G401.6 (cell line): Measurements from ENCODE around the gene UBQLN1.
"Not testable (repeated sequence)": the region's sequence is repeated elsewhere in the genome, so short reads cannot be mapped to it uniquely, and the experiment has no call there.

Source experiments
- FAIRE-seq: peaks from 2 replicates; lab custom pipeline; 2012; peaks lifted over from hg19 to GRCh38; lab: Jason Lieb, UNC

Gene UBQLN1

GRCh38 chr9:83707768-83708514 is at the start of gene UBQLN1:
Gene UBQLN1, minus strand, starts transcription at chr9:83707958. Its CDS starts 279 bp downstream, at chr9:83707679.
- no peak for FAIRE-seq

GRCh38 chr9:83754383-83754977 is 46.7 kb upstream of the UBQLN1 start:
- FAIRE-seq, result no peak

GRCh38 chr9:83749706-83750105 is 41.9 kb upstream of the UBQLN1 start:
- no peak for FAIRE-seq

GRCh38 chr9:83744206-83744605 is 36.4 kb upstream of the UBQLN1 start:
- FAIRE-seq, result no peak

- no peak for FAIRE-seq
Observed at GRCh38 chr9:83733739-83734138, 26.0 kb upstream of the UBQLN1 start.

- FAIRE-seq, result not testable (repeated sequence)
Observed at GRCh38 chr9:83728591-83729368, 21.0 kb upstream of the UBQLN1 start.

GRCh38 chr9:83724436-83724835 is 16.7 kb upstream of the UBQLN1 start:
- no peak for FAIRE-seq

- FAIRE-seq, result no peak
Observed at GRCh38 chr9:83722726-83723495, 15.2 kb upstream of the UBQLN1 start.

GRCh38 chr9:83721509-83721908 is 13.8 kb upstream of the UBQLN1 start:
- no peak for FAIRE-seq

GRCh38 chr9:83715794-83716193 is 8.0 kb upstream of the UBQLN1 start:
- FAIRE-seq, result no peak

- no peak for FAIRE-seq
Observed at GRCh38 chr9:83715221-83715620, 7.5 kb upstream of the UBQLN1 start.

GRCh38 chr9:83714329-83714728 is 6.6 kb upstream of the UBQLN1 start:
- FAIRE-seq, result no peak

GRCh38 chr9:83708515-83709158 is 879 bp upstream of the UBQLN1 start:
- FAIRE-seq, result no peak

GRCh38 chr9:83707518-83707767 is 315 bp downstream of the UBQLN1 start:
- FAIRE-seq, result no peak

- no peak for FAIRE-seq
Observed at GRCh38 chr9:83706676-83707517, 861 bp downstream of the UBQLN1 start.

GRCh38 chr9:83705219-83705651 is 2.5 kb downstream of the UBQLN1 start:
- FAIRE-seq, result not testable (repeated sequence)

GRCh38 chr9:83701769-83702168 is 6.0 kb downstream of the UBQLN1 start:
- peak; percentile 13 for FAIRE-seq

- no peak for FAIRE-seq
Observed at GRCh38 chr9:83701286-83701685, 6.5 kb downstream of the UBQLN1 start.

- no peak for FAIRE-seq
Observed at GRCh38 chr9:83699615-83700014, 8.1 kb downstream of the UBQLN1 start.

GRCh38 chr9:83698976-83699585 is 8.7 kb downstream of the UBQLN1 start:
- FAIRE-seq, result no peak

GRCh38 chr9:83691492-83691891 is 16.3 kb downstream of the UBQLN1 start:
- no peak for FAIRE-seq
